ENCODE data around the gene BACH2. TPM values are rescaled to one million over a fixed set of nuclear protein-coding genes. Genes with fewer than 3 reads are reported as not detected.
A peak's percentile ranks its signal among the peaks of the same experiment; 100 is the strongest.
"Not testable (repeated sequence)": the region's sequence is repeated elsewhere in the genome, so short reads cannot be mapped to it uniquely, and the experiment has no call there.

The BACH2 gene
- total RNA-seq, 2 donors from 2014 or later: 101 to 111 TPM

DNA sequence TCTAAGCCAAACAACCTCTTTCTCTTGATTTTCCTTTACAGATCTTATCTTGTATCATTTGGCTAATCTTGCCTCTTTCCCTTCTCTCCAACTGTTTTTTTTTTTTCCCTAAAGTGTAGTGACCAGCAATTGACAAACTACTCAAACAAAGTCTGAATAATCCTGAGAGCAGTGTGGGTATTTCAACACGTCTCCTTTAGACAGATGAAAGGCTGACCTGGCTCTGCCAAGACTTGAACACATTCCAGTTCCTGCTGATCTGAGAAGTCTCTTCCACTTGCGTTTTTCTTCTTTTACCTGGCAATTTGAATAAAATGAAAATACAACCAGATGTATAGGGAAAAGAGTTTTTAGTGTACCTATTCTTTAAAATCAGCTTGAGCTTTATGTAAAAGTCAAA is 234.0 kb downstream of the BACH2 start:
- Mint-ChIP-seq H3K4me1 (ENCODE audit: low read depth) (peaks cover 32% of the 10 kb centered on the region), H3K27me3 (ENCODE audit: low read depth) (no peaks in the 10 kb centered on the region), H3K36me3 (ENCODE audit: insufficient read depth in 2 of 2) (peaks cover 25 to 48% of the 10 kb centered on the region in 2 donors)

DNA sequence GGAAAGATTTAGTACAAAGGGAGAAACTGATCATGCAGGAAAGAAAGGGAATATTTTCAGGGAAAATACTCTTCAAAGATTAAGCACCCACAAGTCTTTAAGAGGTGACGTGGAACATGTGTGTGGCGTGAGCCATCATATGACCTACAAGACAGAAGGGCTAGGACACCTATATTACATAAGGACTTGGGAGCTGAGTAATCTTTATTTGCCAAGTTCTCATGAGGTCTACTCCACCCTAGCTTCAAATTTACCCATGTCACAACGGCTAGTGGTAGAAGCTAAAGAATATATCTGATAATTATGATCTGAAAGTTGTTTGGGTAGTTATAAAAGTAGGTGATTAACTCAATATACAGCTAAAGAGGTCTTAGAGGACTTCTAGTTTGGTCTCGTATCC is 234.6 kb downstream of the BACH2 start:
- peaks cover 32% of the 10 kb centered on the region for H3K4me1 Mint-ChIP-seq (ENCODE audit: low read depth)
- no peaks in the 10 kb centered on the region for H3K27me3 Mint-ChIP-seq (ENCODE audit: low read depth)
- H3K27ac Mint-ChIP-seq: no peak overlapping the region
- H3K36me3 Mint-ChIP-seq (ENCODE audit: insufficient read depth in 2 of 2): peaks cover 27 to 51% of the 10 kb centered on the region in 2 donors
- ATAC-seq (replicated peaks in 1 of 2) (no peak), DNase-seq (no peak)
- H3K9me3 Mint-ChIP-seq: peaks cover under 1 to 4% of the 10 kb centered on the region in 2 donors
- no peak overlapping the region for H3K4me3 Mint-ChIP-seq

More for the DNA sequence above, 234.0 kb downstream of the BACH2 start:
- ATAC-seq (replicated peaks in 1 of 2) (no peak), DNase-seq (no peak)
- Mint-ChIP-seq H3K27ac (no peak overlapping the region), H3K4me3 (no peak overlapping the region), H3K9me3 (peaks cover 0 to 2% of the 10 kb centered on the region in 2 donors)

DNA sequence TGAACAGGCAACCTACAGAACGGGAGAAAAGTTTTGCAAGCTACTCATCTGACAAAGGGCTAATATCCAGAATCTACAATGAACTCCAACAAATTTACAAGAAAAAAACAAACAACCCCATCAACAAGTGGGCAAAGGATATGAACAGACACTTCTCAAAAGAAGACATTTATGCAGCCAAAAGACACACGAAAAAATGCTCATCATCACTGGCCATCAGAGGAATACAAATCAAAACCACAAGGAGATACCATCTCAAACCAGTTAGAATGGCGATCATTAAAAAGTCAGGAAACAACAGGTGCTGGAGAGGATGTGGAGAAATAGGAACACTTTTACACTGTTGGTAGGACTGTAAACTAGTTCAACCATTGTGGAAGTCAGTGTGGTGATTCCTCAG is 237.5 kb downstream of the BACH2 start:
- H3K9me3 Mint-ChIP-seq: peaks cover 5 to 14% of the 10 kb centered on the region in 2 donors
- not testable (repeated sequence) for ATAC-seq (replicated peaks in 1 of 2); H3K4me3 Mint-ChIP-seq; H3K27ac Mint-ChIP-seq; H3K27me3 Mint-ChIP-seq (ENCODE audit: low read depth); DNase-seq
- peaks cover 22% of the 10 kb centered on the region for H3K4me1 Mint-ChIP-seq (ENCODE audit: low read depth)
- peaks cover 28 to 56% of the 10 kb centered on the region in 2 donors for H3K36me3 Mint-ChIP-seq (ENCODE audit: insufficient read depth in 2 of 2)

DNA sequence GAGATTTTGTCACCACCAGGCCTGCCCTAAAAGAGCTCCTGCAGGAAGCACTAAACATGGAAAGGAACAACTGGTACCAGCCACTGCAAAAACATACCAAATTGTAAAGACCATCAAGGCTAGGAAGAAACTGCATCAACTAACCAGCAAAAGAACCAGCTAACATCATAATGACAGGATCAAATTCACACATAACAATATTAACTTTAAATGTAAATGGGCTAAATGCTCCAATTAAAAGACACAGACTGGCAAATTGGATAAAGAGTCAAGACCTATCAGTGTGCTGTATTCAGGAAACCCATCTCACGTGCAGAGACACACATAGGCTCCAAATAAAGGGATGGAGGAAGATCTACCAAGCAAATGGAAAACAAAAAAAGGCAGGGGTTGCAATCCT is 240.7 kb downstream of the BACH2 start:
- not testable (repeated sequence) for H3K27ac Mint-ChIP-seq; DNase-seq; H3K27me3 Mint-ChIP-seq (ENCODE audit: low read depth); H3K4me3 Mint-ChIP-seq; ATAC-seq (replicated peaks in 1 of 2)
- Mint-ChIP-seq H3K36me3 (ENCODE audit: insufficient read depth in 2 of 2) (peaks cover 33 to 77% of the 10 kb centered on the region in 2 donors), H3K4me1 (ENCODE audit: low read depth) (peaks cover 46% of the 10 kb centered on the region), H3K9me3 (peaks cover 9 to 17% of the 10 kb centered on the region in 2 donors)

DNA sequence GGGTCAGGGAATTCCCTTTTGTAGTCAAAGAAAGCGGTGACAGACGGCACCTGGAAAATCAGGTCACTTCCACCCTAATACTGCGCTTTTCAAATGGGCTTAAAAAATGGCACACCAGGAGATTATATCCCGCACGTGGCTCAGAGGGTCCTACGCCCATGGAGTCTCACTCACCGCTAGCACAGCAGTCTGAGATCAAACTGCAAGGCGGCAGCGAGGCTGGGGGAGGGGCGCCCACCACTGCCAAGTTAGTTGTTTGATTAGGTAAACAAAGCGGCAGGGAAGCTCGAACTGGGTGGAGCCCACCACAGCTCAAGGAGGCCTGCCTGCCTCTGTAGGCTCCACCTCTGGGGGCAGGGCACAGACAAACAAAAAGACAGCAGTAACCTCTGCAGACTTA is 242.4 kb downstream of the BACH2 start:
- Mint-ChIP-seq H3K27ac (peak overlapping the region; percentile 90), H3K9me3 (peaks cover 9 to 17% of the 10 kb centered on the region in 2 donors), H3K4me1 (ENCODE audit: low read depth) (peaks cover 57% of the 10 kb centered on the region), H3K36me3 (ENCODE audit: insufficient read depth in 2 of 2) (peaks cover 30 to 78% of the 10 kb centered on the region in 2 donors)
- not testable (repeated sequence) for H3K4me3 Mint-ChIP-seq; ATAC-seq (replicated peaks in 1 of 2); H3K27me3 Mint-ChIP-seq (ENCODE audit: low read depth); DNase-seq

DNA sequence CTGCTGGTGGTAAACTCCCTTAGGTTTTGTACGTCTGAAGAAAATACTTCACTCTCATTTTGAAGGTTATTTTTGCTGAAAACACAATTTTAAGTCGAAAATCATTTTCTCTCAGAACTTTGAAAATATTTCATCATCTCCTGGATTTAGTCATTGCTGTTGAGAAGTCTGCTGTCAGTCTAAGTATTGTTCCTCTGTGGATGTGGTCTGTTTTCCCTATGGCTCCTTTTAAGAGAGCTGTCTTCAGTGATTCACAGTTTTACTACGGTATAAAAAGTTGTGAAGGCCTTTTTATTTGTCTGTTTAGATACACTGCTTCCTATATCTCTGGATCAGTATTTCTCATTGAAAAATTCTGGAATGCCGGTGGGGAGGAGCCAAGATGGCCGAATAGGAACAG is 243.0 kb downstream of the BACH2 start:
- H3K9me3 Mint-ChIP-seq: peaks cover 9 to 17% of the 10 kb centered on the region in 2 donors
- peak in 1 of 2 donors; percentile 35 for ATAC-seq (replicated peaks in 1 of 2)
- H3K4me3 Mint-ChIP-seq: peak overlapping the region; percentile 1 to 20
- H3K36me3 Mint-ChIP-seq (ENCODE audit: insufficient read depth in 2 of 2): peaks cover 29 to 73% of the 10 kb centered on the region in 2 donors
- no peak for DNase-seq
- H3K27me3 Mint-ChIP-seq (ENCODE audit: low read depth): no peaks in the 10 kb centered on the region
- peak overlapping the region; percentile 90 for H3K27ac Mint-ChIP-seq
- peaks cover 63% of the 10 kb centered on the region for H3K4me1 Mint-ChIP-seq (ENCODE audit: low read depth)

GRCh38 chr6:90049295-90049694 is 247.3 kb downstream of the BACH2 start:
- Mint-ChIP-seq H3K27me3 (ENCODE audit: low read depth) (no peaks in the 10 kb centered on the region), H3K4me3 (peak overlapping the region; percentile 72 to 93), H3K27ac (peak overlapping the region; percentile 99), H3K36me3 (ENCODE audit: insufficient read depth in 2 of 2) (peaks cover 10 to 43% of the 10 kb centered on the region in 2 donors), H3K9me3 (peaks cover 2 to 4% of the 10 kb centered on the region in 2 donors), H3K4me1 (ENCODE audit: low read depth) (peaks cover 51% of the 10 kb centered on the region)
- DNase-seq (peak; percentile 41 to 53), ATAC-seq (replicated peaks in 1 of 2) (peak; percentile 73 to 78)

GRCh38 chr6:90048206-90048967 is 248.3 kb downstream of the BACH2 start:
- Mint-ChIP-seq H3K27ac (peak overlapping the region; percentile 99), H3K36me3 (ENCODE audit: insufficient read depth in 2 of 2) (peaks cover 4 to 34% of the 10 kb centered on the region in 2 donors), H3K27me3 (ENCODE audit: low read depth) (no peaks in the 10 kb centered on the region), H3K9me3 (peaks cover under 1 to 2% of the 10 kb centered on the region in 2 donors), H3K4me3 (peak overlapping the region; percentile 72 to 93), H3K4me1 (ENCODE audit: low read depth) (peaks cover 44% of the 10 kb centered on the region)
- DNase-seq: peak in 1 of 2 donors; percentile 22
- ATAC-seq (replicated peaks in 1 of 2): peak; percentile 63 to 64

DNA sequence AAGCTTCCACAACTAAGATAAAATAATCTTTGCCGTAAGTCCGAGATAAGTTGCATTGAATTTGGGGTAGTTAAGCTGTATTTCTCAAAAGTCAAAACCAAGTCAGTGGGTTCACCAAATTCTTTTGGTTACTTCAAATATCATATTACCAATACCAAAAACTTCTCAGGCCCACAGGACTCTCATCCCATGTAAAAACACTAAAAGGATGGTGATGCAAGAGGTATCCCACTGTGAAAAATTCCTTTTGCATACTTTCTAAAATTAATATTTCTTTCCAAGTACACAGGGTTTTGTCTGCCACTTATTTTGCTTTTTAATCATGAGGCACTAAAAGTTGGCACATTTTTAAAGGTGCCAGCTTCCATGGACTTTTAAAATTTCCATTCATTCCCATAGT is 251.1 kb downstream of the BACH2 start:
- Mint-ChIP-seq H3K4me3 (peak overlapping the region; percentile 18 to 68), H3K36me3 (ENCODE audit: insufficient read depth in 2 of 2) (peaks cover 3 to 23% of the 10 kb centered on the region in 2 donors), H3K4me1 (ENCODE audit: low read depth) (peaks cover 29% of the 10 kb centered on the region), H3K27ac (peak overlapping the region; percentile 60), H3K27me3 (ENCODE audit: low read depth) (no peaks in the 10 kb centered on the region), H3K9me3 (no peaks in the 10 kb centered on the region)
- DNase-seq (no peak), ATAC-seq (replicated peaks in 1 of 2) (no peak)

DNA sequence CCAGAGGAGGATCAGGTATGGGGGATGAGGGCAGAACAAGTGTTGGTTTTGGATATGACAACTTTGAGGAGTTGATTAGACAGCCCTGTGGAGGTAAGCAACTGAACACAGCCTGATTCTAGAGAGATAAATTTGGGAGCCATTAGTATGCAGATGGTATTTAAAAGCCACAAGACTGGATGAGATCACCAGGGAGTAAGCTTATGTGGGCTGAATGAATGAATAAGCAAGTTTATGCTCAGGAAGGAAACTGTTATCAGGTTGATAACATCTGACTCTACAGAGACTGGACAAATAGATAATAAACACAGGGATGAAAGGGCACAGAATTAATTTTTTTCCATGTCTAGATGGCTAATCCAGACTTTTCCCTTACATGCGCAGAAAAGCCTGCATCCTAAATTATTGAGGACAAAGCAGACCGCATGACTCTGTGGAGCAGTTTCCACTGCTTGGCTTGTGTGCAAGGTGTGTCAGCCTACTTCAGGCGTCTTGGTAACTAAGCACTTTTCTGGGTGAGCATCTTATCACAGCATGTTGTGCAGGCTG is 251.7 kb downstream of the BACH2 start:
- DNase-seq (no peak), ATAC-seq (replicated peaks in 1 of 2) (peak; percentile 16 to 26)
- no peak overlapping the region for H3K4me3 Mint-ChIP-seq
- peak overlapping the region; percentile 66 for H3K27ac Mint-ChIP-seq
- H3K36me3 Mint-ChIP-seq (ENCODE audit: insufficient read depth in 2 of 2): peaks cover 3 to 23% of the 10 kb centered on the region in 2 donors
- peaks cover 26% of the 10 kb centered on the region for H3K4me1 Mint-ChIP-seq (ENCODE audit: low read depth)
- no peaks in the 10 kb centered on the region for H3K27me3 Mint-ChIP-seq (ENCODE audit: low read depth)
- H3K9me3 Mint-ChIP-seq: no peaks in the 10 kb centered on the region

GRCh38 chr6:90044182-90044832 is 252.3 kb downstream of the BACH2 start:
- H3K36me3 Mint-ChIP-seq (ENCODE audit: insufficient read depth in 2 of 2): peaks cover 3 to 21% of the 10 kb centered on the region in 2 donors
- peak in 1 of 2 donors; percentile 46 for ATAC-seq (replicated peaks in 1 of 2)
- DNase-seq: no peak
- no peaks in the 10 kb centered on the region for H3K9me3 Mint-ChIP-seq
- no peak overlapping the region for H3K4me3 Mint-ChIP-seq
- H3K27ac Mint-ChIP-seq: no peak overlapping the region
- no peaks in the 10 kb centered on the region for H3K27me3 Mint-ChIP-seq (ENCODE audit: low read depth)
- peaks cover 22% of the 10 kb centered on the region for H3K4me1 Mint-ChIP-seq (ENCODE audit: low read depth)

DNA sequence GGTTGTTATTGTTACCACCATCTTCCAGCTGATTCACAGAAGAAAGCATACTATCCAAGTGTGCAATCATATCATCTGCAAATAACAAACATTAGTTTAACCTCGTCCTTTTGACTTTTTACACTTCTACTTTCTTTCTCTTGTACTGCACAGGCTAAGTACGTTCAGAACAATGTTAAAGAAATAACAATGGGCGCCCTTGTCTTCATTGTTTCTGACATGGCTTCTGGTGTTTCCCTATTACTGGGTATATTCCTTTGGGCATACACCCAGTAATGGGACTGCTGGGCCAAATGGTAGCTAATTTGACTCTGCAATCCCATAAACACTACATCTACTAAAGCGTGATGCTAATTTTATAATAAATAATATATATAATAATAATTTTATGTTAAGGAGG is 255.7 kb downstream of the BACH2 start:
- ATAC-seq (replicated peaks in 1 of 2): no peak
- H3K4me3 Mint-ChIP-seq: no peak overlapping the region
- H3K4me1 Mint-ChIP-seq (ENCODE audit: low read depth): peaks cover 40% of the 10 kb centered on the region
- DNase-seq: no peak
- no peaks in the 10 kb centered on the region for H3K9me3 Mint-ChIP-seq
- no peak overlapping the region for H3K27ac Mint-ChIP-seq
- peaks cover 6 to 34% of the 10 kb centered on the region in 2 donors for H3K36me3 Mint-ChIP-seq (ENCODE audit: insufficient read depth in 2 of 2)
- no peaks in the 10 kb centered on the region for H3K27me3 Mint-ChIP-seq (ENCODE audit: low read depth)

DNA sequence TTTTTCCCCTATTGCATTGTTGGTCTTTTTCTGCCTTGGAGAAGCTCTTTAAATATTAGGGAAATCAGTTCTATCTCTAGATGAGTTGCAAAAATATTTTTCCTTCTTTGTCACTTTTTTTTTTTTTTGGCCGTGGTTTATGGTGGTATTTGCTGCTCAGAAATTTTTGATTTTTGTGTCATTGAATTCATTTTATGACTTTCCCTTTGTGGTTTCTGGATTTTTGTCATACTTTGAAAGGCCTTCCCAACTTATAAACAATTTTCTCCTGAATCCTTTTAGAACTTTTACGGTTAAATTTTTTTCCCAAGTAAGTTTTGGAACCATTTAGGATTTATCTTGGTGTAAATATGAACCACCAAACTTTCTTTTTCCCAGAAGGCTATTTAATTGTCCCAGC is 256.7 kb downstream of the BACH2 start:
- no peak overlapping the region for H3K4me3 Mint-ChIP-seq
- H3K9me3 Mint-ChIP-seq: no peaks in the 10 kb centered on the region
- no peak for DNase-seq
- ATAC-seq (replicated peaks in 1 of 2): no peak
- H3K4me1 Mint-ChIP-seq (ENCODE audit: low read depth): peaks cover 50% of the 10 kb centered on the region
- no peaks in the 10 kb centered on the region for H3K27me3 Mint-ChIP-seq (ENCODE audit: low read depth)
- peaks cover 7 to 37% of the 10 kb centered on the region in 2 donors for H3K36me3 Mint-ChIP-seq (ENCODE audit: insufficient read depth in 2 of 2)
- H3K27ac Mint-ChIP-seq: no peak overlapping the region
